Measurements from ENCODE around the gene ZSCAN9. TPM values are rescaled to one million over a fixed set of nuclear protein-coding genes. Genes with fewer than 3 reads are reported as not detected.

ZSCAN9 gene
- total and polyA plus RNA-seq, 9 of the 15 experiments (the other 6 are each of a cell fraction or from before 2014, with no cell fraction given) = 18.8 to 48.9 (median 28.7) TPM

GRCh38 chr6:28225056-28225834 is at the start of gene ZSCAN9 (continued):
- 0 out of 4 replicates have a peak, but pooled peaks of 1 of the 2 experiments have one; percentile 56 for TF ChIP-seq NONO (IDR thresholded peaks at IDR 0.05; ENCODE audit: low read depth in 2 of 2, low read length in 1 of 2)
- no peak for TF ChIP-seq RHOXF2B (CRISPR knock-in tag; conservative IDR thresholded peaks at IDR 0.05)
- TF ChIP-seq SIN3B (IDR thresholded peaks at IDR 0.05; ENCODE audit: low read depth) = peak; percentile 80
- peak; percentile 97 for TF ChIP-seq THAP12 (CRISPR knock-in tag; IDR thresholded peaks at IDR 0.05)
- TF ChIP-seq ZNF212 (CRISPR knock-in tag; IDR thresholded peaks at IDR 0.05) = no peak
- TF ChIP-seq RNF219 (CRISPR knock-in tag; IDR thresholded peaks at IDR 0.05) = no peak
- TF ChIP-seq ZBTB43 (CRISPR knock-in tag; IDR thresholded peaks at IDR 0.05) = no peak
- TF ChIP-seq ZC3H11A (IDR thresholded peaks at IDR 0.05; ENCODE audit: low read depth, low read length) = peak; percentile 93; the same call in 1 of the 2 replicates
- TF ChIP-seq ZNF583 (CRISPR knock-in tag; IDR thresholded peaks at IDR 0.05) = no peak
- no peak for TF ChIP-seq NR0B1 (IDR thresholded peaks at IDR 0.05; ENCODE audit: partially characterized antibody)
- no peak for TF ChIP-seq CREB5 (CRISPR knock-in tag; IDR thresholded peaks at IDR 0.05)
- TF ChIP-seq NEUROD1 (IDR thresholded peaks at IDR 0.05; ENCODE audit: borderline replicate concordance, low read depth, low read length, partially characterized antibody) = peak; percentile 74
- TF ChIP-seq MTA1 (IDR thresholded peaks at IDR 0.05; ENCODE audit: borderline replicate concordance) = peak; percentile 77
- peak; percentile 59 for TF ChIP-seq HDAC2 (IDR thresholded peaks at IDR 0.05)
- TF ChIP-seq FOXJ3 (CRISPR knock-in tag; IDR thresholded peaks at IDR 0.05) = no peak
- TF ChIP-seq KAT7 (CRISPR knock-in tag; IDR thresholded peaks at IDR 0.05; ENCODE audit: borderline replicate concordance) = no peak
- no peak for TF ChIP-seq RBM17 (IDR thresholded peaks at IDR 0.05; ENCODE audit: borderline replicate concordance, low read depth, low read length)
- TF ChIP-seq GTF2A2 (tag; IDR thresholded peaks at IDR 0.05) = peak; percentile 45; the same call in 1 of the 2 replicates
- no peak for TF ChIP-seq NFATC3 (IDR thresholded peaks at IDR 0.05)

Data from K562 (cell line).